ENCODE results near the gene SEMA4F.

Gene SEMA4F

DNA sequence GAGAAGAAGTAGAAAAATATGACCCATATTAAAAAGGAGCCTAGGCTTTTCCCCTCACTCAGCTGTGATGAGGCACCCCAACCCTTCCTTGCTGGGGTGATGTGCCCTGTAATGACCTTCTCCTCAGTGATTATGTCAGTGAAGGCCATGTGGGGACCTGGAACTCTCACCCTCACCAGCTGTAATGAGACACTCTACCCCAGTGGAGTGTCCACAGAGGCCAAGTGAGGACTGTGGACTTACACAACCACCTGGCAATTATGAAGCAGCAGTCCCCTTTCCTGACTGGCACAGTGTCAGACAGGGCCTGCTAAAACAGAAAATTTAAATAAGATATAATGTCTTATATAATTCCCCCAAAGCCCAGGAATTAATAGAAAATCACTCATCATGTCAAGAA, 54.2 kb downstream of the SEMA4F start:
- DNase-seq, result no peak

DNA sequence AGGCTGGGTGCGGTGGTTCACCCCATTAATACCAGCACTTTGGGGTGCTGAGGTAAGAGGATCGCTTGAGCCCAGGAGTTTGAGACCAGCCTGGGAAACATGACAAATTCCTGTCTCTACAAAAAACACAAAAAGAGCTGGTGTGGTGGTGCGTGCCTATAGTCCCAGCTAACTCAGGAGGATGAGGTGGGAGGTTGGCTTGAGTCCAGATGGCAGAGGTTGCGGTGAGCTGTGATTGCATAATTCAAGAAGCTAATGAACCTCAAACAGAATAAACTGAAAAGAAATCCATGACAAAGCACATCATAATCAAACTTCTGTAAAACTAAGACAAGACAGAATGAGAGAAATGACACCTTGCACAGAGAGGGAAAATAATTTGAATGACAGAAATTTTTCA, 54.8 kb downstream of the SEMA4F start:
- DNase-seq, result no peak

DNA sequence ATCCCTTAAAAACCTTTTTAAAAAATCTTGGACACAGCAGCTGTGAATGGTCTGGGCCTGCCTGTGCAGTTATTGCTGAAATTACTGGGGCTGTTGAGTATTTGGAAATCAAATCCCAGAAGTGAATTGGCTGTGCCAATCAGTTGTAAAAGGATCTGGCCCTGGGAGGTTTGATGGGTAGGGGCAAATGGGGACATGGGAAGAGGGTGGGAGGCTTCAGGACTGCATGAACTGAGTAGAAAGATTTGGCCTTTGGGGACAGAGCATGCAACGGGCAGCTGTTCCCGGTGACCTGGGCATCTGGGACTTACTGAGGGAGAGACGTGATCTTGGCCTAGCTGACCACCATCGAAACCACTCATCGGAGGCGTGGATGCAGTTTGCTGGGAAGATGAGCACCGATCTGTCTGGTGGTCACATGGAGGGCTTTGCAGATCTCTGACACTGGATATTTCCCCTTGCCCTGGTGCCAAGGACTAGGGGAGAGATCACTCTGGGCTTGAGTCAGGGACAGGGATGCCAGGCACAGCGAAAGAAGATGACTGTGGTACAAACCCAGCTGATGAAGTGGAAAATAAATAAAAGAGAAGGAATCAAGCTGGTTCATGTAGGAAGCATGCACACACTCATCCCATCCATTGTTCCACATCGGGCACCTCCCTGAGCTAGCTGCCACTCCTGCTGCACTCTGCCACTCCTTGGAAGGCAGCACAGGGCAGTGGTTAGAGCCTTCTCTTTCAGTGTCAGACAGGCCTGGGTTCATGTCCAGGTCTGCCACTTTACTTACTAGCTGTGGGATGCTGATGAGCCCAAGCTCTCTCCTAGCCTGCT, 58.4 kb downstream of the SEMA4F start:
- no peak for DNase-seq

DNA sequence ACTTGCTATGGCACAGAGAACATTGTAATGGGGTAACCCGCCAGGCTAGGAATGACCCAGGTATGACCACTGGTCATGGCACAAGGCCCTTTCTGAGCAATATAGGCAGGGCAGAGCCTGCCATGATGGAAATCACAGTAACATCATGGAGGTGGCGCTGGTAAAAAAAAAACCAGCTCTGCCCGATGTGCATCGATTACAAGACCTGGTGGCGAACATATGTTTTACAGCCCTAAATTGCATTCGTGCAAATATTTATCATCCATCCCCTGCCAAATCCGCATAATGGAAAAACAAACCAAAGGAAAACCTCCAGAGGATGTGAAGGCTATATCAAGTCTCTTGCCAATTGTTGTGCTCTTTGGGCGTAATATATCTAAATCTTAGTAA, 60.6 kb downstream of the SEMA4F start:
- DNase-seq, result no peak

DNA sequence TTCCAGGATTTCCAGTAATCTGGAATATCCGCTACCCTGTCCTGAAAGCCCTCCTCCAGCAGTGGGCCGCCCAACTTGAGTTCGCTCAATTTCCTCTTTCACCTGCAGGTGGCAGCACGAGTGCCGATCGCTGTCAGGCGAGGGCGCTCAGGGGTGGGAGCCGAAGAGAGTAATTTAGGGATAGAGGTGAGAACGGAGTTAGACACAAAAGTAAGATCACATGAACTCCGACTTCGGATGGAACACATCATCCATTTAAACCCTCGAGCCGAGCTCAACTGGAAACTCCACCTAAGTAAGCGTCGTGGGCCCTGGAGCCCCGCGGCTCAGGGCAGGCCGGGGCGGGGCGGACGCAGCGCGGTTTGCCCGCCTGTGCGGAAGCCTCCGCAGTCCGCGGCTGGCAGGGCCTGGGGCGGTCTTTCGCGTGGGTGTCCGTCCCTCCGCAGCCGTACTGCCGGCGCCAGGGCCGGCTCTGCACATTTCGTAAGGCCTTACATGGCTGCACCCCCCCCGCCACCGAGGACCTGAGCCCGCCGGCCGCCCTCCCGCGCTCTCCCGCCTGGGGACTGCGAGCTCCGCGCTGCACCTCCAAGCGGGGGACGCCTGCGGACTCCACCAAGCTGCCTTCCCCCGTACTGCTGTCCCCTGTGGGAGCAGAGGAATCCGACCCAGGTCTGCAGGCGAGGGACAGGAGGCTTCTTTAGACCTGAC, 61.2 kb downstream of the SEMA4F start:
- peak; percentile 79 for DNase-seq

DNA sequence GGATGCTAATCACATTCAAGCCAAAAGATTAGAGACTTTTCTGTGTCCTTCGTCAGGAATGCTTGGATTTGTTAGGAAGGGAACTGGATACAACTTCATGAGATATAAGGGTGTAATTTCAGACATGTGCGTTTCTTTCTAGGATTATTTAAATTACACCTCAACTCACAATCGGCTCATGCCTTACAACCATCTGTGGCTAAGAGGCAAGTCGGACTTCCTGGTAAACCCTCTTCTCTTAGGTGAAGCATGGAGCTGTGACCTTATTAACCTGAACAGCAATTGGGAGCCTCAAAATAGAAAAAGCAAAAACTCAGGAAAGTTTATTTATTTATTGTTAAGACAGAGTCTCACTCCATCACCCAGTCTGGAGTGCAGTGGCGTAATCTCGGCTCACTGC, 61.8 kb downstream of the SEMA4F start:
- no peak for DNase-seq

DNA sequence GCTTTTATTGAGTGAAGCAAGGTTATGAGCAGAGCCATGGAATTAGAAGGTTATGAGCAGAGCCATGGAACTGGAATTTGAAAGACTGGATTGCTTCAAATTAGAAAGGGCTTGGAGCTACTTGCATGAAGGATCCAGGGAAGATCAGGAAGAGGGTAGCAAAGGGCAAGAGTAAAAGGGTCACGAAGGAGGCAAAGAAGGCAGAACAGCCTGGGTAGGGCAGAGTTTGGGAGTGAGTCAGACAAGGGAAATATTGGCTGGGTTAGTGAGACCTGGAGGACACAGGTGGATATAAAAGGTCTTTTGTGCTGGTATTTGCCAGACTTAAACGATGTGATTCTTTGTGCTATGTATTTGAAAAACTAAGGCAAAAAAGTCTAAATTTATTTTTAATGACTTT, 65.0 kb downstream of the SEMA4F start:
- DNase-seq, result no peak

DNA sequence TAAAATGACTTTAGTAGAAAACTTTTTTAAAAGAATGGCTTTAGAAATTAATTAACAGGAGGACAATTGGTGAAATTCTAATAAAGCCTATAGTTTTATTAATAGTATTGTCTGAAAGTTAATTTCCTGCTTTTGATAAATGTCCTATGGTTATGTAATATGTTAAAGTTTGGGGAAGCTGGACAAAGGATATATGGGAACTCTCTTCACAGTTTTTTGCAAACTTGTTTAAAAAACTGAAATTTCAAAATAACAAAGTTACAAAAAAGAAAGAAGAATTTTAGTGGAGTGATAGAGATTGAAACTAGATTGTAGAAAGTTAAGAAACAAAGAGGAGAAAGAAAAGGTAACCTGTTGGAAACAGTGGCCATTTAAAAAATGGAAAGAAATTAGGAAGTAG, 67.3 kb downstream of the SEMA4F start:
- no peak for DNase-seq

DNA sequence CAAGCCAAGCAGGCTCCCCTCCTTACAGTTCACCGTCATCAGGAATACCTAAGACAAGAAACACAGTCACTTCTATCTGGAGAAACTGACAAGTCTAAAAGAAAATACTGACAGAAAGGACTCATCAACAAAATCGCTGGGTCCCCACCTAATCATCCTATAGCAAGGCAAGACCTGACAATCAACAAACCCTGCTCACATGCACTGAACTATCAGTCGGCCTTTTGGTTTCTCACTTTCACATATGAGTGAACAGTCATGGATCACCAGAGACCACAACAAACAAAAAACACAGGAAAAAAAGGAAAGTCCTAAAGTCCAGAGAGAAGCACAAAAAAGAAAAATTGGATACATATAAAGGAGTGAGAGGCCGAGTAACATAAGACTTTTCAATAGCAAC, 70.4 kb downstream of the SEMA4F start:
- no peak for DNase-seq

DNA sequence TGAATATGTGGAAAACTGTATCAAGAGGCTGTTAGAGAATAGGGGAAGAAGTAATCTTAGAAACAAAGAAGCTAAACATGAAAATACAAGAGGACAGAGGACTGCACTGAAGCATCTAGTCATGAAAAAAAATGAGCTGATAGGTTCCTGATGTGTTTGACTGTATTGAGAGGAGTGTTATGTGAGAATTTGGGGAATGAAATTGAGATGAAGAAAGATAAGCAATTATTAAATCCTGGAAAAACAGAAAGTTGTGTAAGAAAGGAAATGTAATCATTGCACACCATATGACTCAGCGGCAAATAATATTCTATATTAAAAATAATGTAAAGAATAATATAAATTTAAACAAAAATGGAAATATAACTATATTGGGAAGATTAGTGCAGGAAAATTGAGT, 71.2 kb downstream of the SEMA4F start:
- no peak for DNase-seq

DNA sequence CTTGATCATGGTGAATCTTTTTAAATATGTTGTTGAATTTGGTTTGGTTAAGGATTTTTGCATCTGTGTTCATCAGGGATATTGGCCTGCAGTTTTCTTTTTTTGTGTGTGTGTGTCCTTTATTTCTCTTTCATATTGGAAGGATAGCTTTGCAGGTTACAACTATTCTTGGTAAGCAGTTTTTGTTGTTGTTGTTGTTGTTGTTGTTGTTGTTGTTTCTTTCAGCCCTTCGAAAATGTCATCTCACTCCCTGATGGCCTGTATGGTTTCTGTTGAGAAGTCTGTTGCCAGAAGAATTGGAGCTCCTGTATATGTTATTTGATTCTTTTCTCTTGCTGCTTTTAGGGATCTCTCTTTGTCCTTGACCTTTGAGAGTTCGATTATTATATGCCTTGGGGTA, 74.8 kb downstream of the SEMA4F start:
- DNase-seq, result no peak

DNA sequence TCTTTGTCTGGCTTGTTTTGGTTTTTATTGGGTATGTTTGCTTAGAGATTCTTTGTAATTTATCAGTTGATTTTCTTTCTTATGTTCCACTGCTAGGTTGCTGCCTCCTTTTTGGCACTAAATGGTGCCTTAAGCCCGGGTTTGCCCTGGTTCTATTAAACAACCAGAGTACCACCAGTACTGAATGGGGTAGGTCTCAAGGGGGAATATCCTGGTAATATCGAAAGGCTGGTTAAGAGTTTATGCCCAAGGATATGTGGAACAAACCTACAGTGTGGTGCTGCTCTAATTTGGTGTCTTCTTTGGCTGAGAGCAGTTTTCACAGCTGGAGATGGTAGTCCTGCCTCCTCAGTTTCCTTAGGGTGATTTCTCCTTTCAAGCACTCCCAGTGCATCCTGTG, 76.5 kb downstream of the SEMA4F start:
- no peak for DNase-seq

Data from stimulated activated CD4-positive, alpha-beta T cell treated with anti-CD3 and anti-CD28 coated beads, Interleukin-4, amount 100 ng/mL, for 1 hour (primary cell).